ENCODE results near the gene FAM83F.

Gene FAM83F

GRCh38 chr22:40019100-40019499, 24.3 kb downstream of the FAM83F start:
- peak; percentile 12 for DNase-seq

- no peak for DNase-seq
Observed at GRCh38 chr22:40020956-40021355, 26.2 kb downstream of the FAM83F start.

- DNase-seq, result no peak
Observed at GRCh38 chr22:40021401-40022000, 26.7 kb downstream of the FAM83F start.

GRCh38 chr22:40022536-40023240, 27.9 kb downstream of the FAM83F start:
- DNase-seq, result peak; percentile 25

DNA sequence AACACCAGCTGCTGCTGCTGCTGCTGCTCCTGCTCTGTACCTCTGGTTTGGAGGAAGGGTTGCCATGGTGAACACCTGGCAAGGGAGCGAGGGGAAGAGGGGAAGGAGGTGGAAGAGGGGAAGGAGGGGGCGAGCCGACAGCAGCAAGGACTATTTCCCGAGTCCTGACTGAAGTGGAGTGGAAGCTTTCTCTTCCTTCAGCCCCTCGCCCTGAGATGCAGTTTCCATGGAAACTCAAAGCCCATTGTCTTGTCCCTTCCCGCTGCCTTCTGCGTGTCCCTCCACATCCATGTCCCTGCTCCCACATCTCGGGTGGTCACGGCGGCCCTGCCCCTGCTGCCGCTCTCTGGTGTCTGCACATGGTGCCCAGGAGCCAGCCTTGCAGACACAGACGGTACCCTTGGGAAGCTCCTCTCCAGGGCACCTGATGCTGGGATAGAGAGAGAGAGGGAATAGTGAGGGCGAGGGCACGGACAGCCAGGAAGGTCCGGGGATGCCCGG, 28.6 kb downstream of the FAM83F start:
- peak; percentile 56 for DNase-seq

- DNase-seq, result peak; percentile 70
Observed at GRCh38 chr22:40024201-40025061, 29.7 kb downstream of the FAM83F start.

DNA sequence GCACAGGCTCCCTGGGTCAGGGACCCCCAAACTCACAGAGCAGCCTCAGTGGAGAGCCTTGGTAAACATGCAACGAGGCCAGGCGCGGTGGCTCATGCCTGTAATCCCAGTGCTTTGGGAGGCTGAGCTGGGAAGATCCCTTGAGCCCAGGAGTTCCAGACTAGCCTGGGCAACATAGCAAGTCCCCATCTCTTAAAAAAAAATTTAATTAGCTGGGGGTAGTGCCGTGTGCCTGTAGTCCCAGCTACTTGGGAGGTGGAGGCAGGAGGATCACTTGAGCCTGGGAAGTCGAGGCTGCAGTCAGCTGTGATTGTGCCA, 30.3 kb downstream of the FAM83F start:
- peak; percentile 11 for DNase-seq

GRCh38 chr22:40025856-40026255, 31.1 kb downstream of the FAM83F start:
- no peak for DNase-seq

- DNase-seq, result no peak
Observed at GRCh38 chr22:40026641-40027040, 31.9 kb downstream of the FAM83F start.

DNA sequence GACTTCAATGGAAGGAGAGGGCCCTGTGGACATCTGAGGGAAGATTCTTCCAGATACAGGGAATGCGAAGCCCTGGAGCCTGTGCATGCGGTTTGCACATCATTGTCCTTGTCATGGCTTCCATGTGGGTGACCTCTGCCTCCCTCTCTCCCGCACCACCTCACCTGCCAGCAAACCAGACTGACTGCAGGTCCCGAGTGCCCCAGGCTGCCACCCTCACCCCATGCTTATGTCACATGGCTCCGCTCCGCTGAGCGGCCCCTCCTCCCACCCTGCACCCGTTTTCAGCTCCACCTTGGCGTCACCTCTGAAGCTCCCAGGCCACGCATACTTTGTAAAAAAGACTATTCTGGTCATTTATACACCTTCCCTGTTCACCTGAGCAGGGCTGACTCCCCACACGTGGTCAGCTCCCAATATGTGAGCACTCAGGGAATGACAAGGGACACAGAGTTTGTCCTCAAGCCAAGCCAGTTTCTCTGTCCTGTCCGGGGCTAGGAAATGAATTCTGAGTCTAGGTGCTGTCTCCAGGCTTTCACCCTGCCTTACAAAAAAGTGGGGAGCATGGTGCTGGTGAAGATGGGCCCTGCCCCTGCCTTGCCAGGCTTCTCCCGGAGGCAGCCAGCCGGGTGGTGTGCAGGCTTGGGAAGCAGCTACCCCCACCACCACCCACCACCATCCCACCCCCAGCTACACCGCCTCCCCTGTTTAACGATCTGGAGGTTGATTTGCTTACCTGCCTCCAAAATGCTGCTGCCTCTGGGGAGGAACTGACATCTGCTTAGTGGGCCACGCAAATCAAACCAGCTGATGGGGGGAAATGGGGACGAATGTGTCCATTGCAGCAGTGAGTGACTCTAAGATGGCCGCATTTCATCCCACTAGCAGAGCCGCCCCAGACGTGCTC, 32.7 kb downstream of the FAM83F start:
- no peak for DNase-seq

DNA sequence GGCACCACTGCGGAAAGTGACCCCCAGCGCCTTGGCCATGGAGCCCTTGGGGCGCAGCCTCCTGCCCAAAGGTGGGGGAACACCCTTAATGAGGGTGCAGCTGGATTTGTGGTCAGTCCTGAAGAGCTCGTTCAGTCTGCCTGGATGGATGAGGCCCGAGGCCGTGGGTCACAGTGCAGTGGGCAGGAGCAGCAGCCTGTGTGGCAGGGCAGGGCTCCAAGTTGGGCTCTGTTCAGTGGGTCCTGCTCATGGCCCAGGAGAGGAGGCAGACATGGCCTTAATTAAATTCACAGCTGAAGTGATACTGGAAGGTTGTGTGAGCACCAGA, 33.3 kb downstream of the FAM83F start:
- no peak for DNase-seq

DNA sequence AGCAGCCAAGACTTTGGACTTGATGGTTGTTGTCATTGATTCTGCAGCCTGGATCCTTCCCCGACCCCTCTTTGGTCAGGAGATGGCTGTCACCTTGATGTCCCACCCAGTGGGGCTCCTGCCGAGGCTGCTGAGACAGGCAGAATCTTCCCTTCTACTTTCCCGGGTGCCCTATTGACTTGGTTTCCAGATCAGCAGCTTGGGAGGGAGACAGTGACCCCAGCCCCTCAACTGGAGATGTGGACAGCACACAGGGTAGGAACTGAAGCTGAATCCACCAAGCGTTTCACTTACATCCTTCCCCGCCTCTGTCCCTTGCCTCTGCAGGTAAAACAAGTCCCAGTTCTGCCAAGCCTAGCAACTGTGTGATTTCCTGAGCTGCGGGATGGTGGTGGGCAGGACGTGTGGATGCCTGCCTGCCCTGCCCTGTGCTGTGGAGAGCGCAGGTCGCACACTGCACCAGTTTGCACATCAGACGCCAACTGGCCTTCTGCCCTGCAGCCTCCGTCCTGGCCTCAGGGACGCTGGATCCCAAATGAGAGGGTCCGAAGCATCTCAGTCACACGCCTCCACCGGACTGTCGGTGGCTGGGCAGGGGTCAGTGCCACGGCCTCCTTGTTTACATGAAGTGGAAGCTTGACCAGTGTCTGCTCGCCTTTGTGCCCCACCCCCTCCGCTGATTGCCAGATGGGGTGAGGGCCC, 34.6 kb downstream of the FAM83F start:
- DNase-seq, result no peak

GRCh38 chr22:40030026-40030757, 35.4 kb downstream of the FAM83F start:
- DNase-seq, result no peak

DNA sequence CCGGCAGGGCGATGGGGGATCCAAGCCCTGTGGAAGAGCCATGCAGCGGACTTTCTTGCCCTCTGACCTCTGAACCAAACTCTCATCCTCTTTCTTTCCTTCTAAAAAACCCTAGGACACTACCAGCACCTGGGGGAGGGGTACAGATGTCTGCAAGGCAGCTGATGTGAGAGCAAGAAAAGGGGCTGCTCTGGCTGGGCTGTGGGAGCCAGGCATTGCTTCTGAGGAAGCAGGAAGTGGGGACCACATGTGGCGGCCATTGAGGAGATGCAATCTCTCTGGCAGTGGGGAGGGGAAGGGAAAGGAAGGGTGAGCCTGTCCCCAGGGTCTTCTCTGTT, 36.0 kb downstream of the FAM83F start:
- DNase-seq, result no peak

DNA sequence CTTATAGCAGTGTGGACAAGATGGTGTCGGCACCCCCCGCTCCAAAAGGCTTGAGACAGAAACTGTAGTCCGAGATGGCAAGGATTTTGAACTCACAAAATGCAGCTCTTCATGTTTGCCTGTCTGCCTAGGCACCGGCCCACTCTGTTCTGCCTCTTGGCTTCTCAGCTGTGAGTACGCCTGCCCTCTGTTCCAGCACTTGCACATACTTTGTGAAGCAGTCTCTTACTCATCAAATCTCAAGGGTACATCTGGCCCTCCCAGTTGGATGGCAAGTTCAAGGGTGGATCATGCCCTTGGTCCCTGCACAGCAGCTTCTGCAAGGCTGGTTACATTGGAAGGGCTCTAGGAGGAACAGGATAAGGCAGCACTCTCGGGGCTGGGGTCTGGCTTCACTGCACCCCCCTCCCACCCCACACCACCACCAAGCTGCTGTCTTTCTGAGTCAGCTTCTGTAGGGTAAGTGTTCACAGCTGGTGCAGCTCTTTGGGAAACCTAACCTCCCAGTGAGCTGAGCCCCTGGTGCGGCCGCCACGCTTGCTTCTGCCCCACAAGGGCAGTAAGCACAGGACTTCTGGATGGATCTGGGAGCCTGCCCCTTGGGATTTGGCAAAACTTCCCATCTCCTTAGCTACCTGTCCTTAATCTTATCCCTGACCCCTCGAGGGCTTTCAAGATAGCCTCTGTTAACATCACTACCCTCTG, 37.2 kb downstream of the FAM83F start:
- no peak for DNase-seq

GRCh38 chr22:40033586-40034380, 39.0 kb downstream of the FAM83F start:
- DNase-seq, result no peak

DNA sequence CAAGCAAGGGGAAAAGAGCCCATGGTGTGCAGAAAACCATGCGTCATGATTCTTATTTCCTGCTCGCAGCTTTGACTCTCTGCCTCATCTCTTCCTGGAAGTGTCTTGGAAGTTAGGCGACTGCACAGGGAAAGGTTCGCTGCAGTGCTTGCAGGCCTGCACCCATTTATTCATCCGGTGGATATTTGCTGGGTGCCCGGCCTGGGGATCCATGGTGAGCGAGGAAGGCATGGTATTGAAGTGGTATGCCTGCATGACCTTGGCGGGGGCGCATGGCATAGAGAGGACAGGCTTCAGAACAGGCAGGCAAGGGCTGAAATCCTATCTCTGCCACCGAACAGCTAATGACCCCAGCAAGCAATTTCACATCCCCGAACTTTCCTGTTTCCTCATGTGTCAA, 40.6 kb downstream of the FAM83F start:
- DNase-seq, result no peak

GRCh38 chr22:40036126-40036525, 41.4 kb downstream of the FAM83F start:
- DNase-seq, result no peak

DNA sequence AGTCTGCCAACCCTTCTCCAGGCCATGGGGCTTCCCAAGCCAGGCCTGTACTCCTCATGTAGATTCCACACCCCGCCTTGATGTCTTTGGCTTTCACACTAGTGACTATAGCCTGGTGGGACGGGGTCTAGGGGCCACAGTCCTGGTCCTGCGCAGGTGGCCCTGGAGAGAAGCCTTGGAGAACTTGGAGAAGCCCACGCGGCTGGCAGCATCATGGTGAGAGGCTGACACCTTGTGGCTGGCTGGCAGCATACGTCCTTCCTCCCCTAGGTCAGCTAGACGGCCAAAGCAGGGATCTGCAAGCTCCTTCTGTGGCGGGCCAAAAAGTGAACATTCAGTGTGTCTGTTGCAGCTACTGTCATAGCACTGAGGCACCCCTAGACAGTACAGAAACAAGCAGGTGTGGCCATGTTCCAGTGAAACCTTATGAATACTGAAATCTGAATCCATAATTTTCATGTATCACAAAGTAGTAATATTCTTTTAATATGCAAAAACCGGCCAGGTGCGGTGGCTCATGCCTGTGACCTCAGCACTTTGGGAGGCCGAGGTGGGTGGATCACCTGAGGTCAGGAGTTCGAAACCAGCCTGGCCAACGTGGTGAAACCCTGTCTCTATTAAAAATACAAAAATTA, 42.0 kb downstream of the FAM83F start:
- DNase-seq, result peak; percentile 62

DNA sequence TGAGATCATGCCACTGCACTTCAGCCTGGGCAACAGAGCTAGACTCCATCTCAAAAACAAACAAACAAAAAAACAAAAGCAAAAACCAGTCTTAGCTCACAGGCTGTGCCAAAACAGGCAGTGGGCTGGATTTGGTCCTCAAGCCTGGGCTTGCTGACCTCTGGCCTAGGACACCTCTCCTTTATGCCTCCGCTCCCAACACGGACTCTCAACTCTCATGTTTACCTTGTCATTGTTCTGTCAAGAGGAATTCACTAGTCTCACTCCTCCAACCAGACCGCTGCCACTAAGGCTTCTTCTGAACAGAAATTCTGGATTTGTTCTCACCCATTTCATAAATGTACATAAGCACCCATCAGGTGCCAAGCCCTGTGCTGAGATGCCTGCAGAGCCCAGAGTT, 42.6 kb downstream of the FAM83F start:
- no peak for DNase-seq
